HG02885 (cell line): ENCODE data around the gene ELMO1.
A peak's percentile ranks its signal among the peaks of the same experiment; 100 is the strongest.
"Not testable (repeated sequence)": the region's sequence is repeated elsewhere in the genome, so short reads cannot be mapped to it uniquely, and the experiment has no call there.

Experiments
- ATAC-seq: cut with Tn5 transposase; IDR thresholded peaks from one replicate; pipeline ENCODE4 v1.9.1; 2021; ENCODE audit warnings: mild to moderate bottlenecking; ENCODE audit not compliant: unreplicated experiment, poor library complexity

Gene ELMO1

DNA sequence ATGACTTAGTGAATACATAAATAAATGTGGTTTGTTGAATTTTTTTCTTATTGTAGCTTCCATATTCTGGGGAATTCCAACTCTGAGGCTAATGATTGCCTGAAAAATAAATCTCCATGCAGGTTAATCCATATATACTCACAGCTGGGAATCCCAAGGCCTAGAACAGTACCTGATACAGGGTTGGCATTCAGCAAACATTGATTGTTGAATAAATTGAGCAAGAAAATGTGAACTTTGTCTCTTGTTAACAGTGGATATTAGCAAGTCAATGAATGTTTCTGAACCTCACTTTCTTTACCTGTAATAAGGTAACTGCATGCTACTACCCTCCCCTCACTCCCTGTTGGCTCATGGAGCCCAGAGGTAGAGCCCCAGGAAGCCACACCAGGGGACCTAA lies 470.8 kb downstream of the ELMO1 start:
- no peak for ATAC-seq

DNA sequence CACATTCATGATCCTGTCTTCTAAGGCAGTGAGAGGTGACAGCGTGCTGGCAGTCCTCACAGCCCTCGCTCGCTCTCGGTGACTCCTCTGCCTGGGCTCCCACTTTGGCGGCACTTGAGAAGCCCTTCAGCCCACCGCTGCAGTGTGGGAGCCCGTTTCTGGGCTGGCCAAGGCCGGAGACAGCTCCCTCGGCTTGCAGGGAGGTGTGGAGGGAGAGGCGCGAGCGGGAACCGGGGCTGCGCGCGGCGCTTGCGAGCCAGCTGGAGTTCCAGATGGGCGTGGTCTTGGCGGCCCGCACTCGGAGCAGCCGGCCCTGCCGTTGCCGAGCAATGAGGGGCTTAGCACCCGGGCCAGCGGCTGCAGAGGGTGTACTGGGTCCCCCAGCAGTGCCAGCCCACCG lies 475.1 kb downstream of the ELMO1 start:
- ATAC-seq, result not testable (repeated sequence)

DNA sequence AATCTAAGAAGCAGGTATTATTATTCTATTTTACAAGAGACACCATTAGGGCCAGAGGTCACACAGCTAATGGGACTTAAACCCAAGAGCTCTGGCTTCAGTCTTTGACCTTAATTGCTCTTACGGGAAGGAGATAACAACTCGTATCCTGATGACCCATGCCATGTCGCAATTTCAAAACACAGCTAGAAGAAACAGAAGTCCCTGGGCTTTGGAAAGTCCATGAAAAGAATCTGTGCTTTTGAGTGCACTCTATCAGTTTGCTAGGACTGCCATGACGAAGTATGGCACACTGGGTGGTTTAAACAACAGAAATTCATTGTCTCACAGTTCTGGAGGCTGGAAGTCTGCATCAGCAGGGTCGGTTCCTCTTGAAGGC lies 476.5 kb downstream of the ELMO1 start:
- no peak for ATAC-seq

DNA sequence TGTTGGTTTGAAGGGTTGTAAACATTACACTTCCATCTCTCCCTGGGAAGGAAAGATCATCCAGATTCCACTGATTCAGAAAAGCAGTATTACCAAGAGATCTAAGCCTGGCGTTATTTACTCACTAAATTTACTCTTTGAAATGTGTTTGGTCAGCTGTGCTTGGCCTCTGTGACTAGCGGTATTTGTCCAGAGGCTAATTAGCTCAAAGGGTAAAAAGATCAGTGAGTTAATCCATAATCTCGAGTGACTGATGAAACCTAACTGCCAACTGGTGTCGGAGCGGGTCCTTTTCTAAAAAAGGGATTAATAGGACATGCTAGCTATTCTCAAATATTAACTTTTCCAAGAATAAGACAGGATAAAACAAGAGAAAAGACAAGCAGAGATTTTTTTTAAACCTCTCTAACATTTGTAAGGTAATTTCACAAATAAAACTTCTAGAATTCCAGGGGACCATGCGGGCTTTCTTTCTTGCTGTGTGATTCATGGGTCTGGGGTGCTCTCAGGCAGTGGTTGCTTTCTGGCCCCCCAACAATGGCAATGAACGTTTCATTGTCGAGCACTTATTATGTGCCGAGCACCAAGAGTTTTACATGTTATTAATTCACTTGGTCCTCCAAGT lies 477.0 kb downstream of the ELMO1 start:
- no peak for ATAC-seq

DNA sequence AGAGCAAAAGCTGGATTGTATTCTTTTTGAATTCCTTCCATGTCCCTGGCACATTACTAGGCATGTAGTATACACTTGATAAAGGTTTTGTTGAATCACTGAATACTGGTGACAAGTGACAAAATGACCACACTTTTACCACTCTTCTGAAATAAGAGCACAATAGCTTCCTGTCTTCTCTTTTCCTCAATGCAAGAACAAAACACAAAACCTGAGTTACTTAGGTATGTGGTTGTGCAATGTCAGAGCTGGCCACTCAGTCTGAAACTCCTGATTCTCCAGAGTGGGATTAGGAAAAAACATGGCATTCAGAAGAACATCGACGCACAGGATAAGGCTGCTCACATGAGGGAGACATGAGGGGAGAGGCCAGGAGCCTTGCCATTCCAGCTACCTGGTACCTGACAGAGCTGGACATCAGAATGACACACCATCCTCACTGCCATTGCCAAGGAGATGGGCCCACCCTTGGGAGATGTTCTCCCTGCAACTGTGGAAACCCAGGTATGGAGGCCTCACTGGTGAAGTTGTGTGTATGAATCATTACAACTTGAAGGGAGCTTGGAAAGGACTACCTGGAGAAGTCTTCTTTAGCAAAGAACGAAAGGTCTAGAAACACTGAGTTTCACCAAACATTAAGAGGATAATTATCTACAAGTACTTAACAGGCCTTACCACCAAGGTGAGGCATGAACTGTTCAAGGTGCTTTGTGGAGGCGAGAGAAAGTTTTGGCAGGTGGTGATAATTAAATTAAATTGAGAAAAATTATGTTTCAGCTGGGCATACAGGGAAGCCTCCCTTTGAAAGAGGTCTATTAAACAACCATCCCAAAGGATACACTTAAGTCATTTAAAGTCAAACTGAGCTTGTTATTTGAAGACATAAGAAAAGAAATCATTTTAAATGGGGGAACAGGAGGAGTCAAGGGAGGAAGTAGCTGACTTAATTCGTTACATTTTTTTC lies 477.8 kb downstream of the ELMO1 start:
- ATAC-seq, result no peak

DNA sequence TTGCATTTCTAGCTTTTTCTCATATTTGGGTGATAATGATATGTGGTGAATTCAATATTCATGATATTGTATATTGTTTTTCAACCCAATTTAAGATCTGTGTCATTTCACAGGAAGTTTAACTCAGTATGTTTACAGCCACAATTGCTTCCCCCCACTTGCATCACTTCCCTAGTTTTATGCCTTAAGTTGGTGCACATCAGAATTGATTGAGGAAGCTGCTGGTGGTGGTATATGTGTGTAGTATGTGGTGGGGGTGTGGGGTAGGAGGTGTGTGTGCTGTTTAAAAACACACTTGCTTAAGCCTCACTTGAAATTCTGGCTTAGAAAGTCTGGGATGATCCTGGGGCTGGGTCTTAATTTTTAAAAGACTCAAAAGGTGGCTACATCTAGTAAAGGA lies 479.3 kb downstream of the ELMO1 start:
- no peak for ATAC-seq

DNA sequence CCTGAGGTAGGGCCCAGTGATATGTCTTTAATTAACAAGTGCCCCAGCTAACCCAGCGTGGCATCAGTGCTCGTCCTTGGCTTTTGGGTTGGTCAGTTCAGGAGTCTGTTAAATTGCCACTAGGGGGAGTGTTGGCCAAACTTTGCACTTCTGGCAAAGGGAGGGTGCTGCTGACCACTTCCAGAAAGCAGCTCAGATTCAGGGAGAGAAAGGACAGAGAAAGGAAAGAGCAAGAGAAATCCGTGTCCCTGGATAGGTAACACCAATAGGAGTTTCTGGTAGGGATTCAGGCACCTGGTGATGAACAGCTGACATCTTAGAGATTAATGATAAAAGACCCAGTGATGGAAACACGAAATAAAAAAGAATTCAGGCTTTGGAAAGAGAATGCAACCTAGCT lies 481.3 kb downstream of the ELMO1 start:
- no peak for ATAC-seq

DNA sequence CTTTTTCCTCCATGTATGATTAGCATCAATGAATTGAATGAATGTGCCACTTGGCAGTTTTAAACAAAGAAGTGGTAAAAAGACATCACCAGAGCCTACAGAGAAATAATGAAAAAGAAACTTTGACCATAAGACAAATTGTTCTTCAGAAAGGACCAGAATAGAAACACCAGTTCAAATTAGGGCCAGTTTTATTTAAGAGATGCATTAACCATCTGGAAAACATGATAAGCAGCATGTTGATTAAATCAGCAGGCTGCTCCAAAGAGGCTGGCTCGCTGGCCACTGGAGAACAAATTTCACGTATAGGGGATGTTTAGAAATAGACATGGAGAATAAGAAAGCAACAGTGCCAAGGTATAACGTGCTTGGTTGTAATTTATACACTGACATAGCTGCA lies 482.0 kb downstream of the ELMO1 start:
- no peak for ATAC-seq

DNA sequence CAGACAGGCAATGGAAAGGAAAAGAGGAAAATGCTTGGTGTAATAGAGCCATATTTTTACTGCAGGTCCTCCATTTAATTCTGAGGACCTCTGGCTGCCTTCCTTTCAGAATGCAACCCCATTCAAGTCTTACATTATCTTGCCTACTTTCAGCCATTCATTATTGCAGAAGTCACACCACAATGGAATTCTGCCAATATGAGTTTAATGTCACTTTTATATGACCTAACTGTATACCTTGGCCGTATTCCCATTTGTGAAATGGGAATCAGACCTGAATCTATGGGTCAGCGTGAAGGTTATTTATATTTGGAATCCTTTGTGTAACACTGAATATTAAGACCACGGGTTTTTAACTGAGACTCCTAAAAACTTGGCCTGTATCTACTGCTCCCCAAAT lies 482.6 kb downstream of the ELMO1 start:
- no peak for ATAC-seq

DNA sequence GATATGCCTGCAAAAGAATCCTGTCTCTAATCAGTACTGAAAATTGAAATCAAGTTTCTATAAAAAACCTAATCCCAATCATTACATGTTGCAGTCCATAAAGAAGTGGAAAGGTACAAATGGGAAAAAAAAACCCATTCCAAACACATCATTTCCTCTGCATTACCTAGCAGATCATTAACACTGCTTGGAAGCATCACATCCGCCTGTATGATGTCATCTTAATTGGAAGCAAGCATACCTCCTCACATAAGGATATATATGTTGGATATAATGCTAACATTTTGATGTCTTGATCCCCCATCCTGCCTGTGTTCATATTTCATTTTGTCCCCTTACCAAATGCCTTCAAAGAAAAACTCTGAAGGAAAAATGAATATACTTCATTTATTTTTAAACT lies 483.0 kb downstream of the ELMO1 start:
- no peak for ATAC-seq

DNA sequence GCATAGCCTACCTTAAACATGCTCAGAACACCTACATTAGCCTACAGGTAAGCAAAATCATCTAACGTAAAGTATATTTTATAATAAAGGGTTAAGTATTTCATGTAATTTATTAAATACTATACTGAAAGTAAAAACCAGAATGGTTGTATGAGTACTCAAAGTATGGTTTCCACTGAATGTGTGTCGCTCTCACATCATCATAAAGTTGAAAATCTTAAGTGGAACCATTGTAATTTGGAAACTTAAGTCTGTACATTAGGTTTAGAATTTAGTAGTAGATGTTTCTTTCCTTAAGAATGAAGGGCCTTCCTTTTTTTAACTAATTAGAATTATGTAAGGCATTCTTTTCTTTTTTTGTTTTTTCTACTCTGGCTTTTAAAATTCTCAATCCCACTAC lies 484.4 kb downstream of the ELMO1 start:
- no peak for ATAC-seq

DNA sequence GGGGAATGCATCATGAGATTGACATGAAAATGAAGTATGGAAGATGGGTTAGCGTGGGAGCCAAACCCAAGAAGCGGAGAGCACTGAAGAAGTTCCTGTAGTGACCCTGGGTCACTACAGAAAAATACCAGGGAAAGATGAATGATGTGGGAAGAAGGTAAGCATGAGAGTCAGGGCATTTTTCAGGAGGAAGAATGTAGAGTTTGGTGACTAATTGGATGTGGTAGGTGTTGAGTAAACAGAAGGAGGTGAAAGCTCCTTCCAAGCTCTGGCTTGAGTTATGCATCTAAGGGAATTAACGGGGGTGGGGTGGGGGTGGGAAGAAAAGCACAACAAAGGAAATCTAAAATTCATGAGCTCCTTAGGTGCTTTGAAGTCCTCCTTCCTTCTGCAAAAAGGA lies 486.3 kb downstream of the ELMO1 start:
- ATAC-seq, result no peak

DNA sequence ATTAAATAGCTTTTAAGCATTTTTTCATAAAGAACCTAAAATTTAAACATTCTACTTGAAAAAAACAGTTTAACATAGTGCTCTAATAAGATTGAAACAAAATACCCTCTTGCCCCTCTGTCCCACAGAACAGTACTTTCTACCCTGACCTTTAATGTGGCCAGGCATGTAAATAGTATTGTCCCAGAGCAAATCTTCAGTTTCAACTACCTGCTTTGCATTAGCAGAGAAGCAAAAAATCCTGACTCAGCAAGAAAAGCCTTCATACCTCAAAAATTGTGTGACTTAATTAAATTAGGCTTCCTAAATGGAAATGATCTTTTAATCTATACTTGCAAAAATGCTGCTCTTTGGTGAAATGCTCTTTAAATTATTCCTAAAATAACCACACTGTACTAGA lies 487.0 kb downstream of the ELMO1 start:
- no peak for ATAC-seq

DNA sequence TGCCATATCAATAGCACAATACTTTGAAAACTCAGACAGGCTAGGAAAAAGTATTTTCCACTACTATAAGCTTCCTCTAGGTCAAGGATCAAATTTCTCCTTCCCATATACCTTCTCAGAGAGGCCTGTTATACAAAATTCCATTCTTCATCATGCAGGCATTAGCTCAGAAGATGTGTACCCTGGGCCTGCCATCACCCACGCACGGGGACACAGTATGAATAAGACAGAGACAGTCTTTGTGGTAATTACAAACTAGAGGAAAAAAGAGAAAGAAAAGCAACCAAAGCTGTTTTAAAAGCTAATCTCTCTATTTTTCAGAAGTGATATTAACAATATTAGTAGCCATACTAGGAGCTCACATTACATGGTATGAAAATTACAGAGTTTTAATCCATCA lies 487.6 kb downstream of the ELMO1 start:
- ATAC-seq, result peak; percentile 58

DNA sequence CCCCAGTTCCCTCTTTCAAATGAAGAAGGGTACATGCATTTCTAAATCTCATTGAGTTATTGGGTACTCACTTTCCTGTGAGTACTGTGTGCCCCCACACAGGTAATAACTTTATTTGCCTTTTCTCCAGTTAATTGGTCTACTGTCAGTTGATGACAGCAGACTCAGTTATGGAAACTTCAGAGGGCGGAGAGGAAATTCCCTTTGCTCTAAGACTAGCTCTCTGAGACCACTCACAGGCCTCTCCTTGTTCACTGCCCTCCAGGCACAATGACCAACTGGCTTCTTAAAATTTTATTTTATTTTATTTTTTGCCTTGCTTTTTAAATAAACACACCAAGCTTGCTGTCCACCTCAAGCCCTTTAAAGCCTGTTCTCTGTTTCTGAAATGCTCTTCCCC lies 488.6 kb downstream of the ELMO1 start:
- ATAC-seq, result no peak

DNA sequence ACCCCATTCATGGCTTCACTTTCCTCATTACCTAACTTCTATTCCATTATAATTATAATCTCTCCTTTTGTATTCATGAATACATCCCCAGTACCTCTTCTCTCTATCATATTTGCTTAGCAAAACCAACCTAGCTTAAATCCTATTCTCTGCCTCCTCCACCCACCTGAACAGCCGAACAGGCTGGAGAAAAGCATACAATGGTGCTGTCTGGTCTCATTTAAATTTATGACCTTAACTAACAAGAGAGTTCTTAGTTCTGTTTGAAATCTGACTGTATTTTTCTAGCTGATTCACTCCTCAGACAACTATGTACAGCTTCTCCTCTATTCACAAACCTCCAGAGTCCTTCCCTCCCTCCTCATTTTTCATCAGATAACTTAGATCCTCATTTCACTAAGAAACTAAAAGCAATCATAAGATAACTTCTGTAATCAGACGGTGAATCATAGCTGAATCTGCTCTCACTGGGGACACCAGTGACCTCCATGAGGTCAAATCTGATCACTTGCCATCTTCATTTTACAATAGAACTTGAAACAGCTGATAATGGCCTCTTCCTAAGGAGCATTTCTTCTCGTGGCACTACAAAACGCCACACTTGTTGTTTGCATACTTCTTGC lies 490.4 kb downstream of the ELMO1 start:
- no peak for ATAC-seq

DNA sequence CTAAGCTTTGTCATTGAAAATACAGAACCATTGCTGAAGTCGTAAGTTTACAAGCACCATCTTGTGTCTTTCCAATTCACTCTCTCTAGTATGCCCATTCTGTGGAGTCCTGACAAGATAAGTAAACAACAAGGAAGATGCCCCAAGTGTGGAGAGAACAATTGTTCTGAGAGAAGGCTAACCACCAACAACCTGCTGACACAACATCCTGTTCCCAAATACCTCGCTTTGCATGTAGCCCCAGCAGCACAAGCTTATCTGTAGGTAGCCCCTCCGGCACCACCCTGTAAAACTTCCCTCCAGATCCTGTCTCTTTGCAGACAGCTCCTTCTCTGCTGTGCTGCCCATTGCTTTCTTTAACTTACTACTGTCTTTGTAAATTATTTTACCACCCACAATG lies 491.0 kb downstream of the ELMO1 start:
- ATAC-seq, result no peak

DNA sequence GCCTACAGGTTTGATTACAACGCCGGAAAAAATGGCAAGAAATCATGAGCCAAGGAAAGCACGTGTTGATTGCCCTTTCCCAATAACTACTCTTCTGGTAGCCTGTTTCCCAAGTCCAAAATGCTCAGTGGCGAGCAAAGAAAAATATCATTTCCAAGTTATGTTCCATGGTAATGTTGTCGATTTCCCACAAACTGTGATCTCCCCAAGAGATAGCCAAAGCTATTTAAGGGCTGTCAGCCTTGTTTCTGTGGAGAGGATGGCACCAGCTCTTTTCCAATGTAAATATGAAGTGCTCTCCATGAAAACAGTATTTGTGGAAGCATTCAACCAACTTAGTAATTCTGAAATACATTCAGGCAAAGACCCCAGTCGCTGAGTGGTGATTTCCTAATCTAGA lies 491.9 kb downstream of the ELMO1 start:
- ATAC-seq, result no peak

DNA sequence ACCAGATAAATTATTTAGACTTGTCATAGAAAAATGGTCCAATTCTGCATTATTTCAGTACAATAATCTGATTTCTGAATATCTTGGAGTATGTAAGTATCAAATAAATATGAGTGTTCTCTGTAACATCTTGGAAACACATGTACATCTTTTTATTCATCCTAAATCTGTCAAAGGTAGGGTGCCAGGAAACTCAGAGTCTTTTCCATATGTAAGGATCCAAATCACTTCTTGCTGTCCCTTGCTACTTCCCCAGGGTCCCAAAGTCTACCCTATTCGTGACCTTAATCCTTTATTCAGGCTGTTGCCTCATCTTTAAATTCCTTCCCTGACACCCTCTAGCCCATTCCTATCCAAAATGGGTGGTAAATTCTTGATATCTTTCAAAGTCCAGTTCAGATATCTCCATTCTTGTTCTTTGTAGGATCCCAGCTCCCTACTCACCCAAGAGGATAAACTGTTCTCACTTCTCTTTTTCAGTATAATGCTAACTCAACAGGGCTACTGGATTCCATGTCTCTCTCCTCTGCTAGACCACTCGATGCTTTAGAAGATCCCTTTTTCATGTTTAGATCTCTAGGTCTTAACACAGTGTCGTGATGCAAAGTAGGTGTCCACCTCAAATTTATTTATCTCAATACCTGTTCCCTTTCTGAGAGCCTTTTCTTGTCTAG lies 493.1 kb downstream of the ELMO1 start:
- no peak for ATAC-seq

DNA sequence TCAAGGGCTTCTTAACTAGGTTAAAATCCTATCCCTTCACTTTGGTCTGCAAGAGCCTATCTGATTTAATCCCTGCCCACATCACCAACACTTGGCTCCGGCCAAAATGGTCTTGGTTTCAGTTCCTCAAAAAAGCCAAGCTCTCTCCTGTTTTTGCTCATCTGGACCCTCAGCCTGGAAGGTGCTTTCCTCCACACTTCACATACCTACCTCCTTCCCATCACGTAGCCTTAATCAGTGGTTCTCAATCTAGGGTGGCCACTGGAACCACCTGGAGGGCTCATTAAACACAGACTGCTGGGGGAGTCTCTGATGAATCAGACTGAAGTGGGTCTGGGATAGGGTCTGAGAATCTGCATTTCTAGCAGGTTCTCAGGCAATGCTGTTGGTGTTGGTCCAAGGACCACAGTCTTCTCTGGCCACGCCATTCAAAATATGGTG lies 497.4 kb downstream of the ELMO1 start:
- peak; percentile 94 for ATAC-seq
